HepG2 (cell line): ENCODE measurements around the gene AP2A2. TPM values are rescaled to one million over a fixed set of nuclear protein-coding genes. Genes with fewer than 3 reads are reported as not detected.

Experiments used
- ATAC-seq: fragments of 200-7000 bp; cut with Tn5 transposase; 3 replicates; pipeline ENCODE4 v1.9.1; 2020; ENCODE audit warnings: mild to moderate bottlenecking, moderate library complexity
- BruUV-seq: library from RNA; stranded (reverse); fragments of 400-500 nt; replicated peaks from 2 replicates; lab custom pipeline; 2021; lab: Mats Ljungman, UMichigan
- CTCF ChIA-PET: fragments of 300-600 bp; formaldehyde crosslinking; extraction: SDS; loops from one replicate; lab custom pipeline; 2021; ENCODE audit warnings: low total read pairs, inconsistent platforms, low intra/inter-chr PET ratio; lab: Yijun Ruan, JAX
- POLR2A ChIA-PET: fragments of 350-600 bp; sonication (Branson Sonifier 250); formaldehyde crosslinking; loops from one replicate; lab custom pipeline; 2020; ENCODE audit warnings: antibody characterized with exemption, inconsistent platforms; lab: Yijun Ruan, JAX
- DNase-seq: peaks from one replicate; pipeline ENCODE4 v3.0.0-alpha.2; 2015; ENCODE audit warnings: low spot score
- FAIRE-seq: peaks from 3 replicates; lab custom pipeline; 2011; peaks lifted over from hg19 to GRCh38; lab: Jason Lieb, UNC
- H2AFZ ChIP-seq: one replicate; pipeline ENCODE4 v1.6.1; 2011; ENCODE audit warnings: low read length, inconsistent platforms
- H3K27ac ChIP-seq: fragments of 300-600 bp; 3 replicates; pipeline ENCODE4 v1.8.0; 2011; ENCODE audit warnings: mixed run types, mild to moderate bottlenecking, mixed read lengths, low read length, inconsistent platforms; ENCODE audit not compliant: insufficient read depth; ENCODE audit errors: extremely low read length
- H3K27me3 ChIP-seq, 2 experiments: fragments of 200-600 bp in 1 of 2; 2 replicates in 1 of 2; 3 replicates in 1 of 2; pipeline versions ENCODE4 v1.6.0 to v1.8.0; 2011; ENCODE audit warnings: low read length in 2 of 2, mild to moderate bottlenecking in 2 of 2, moderate library complexity in 2 of 2, inconsistent platforms in 1 of 2; ENCODE audit not compliant: insufficient read depth in 2 of 2, control insufficient read depth in 1 of 2
- H3K36me3 ChIP-seq, 2 experiments: fragments of 200-600 bp in 1 of 2; replicated peaks in 1 of 2; 2 replicates in 1 of 2; 3 replicates in 1 of 2; pipeline versions ENCODE4 v1.5.1 to v1.8.0; 2011; ENCODE audit warnings: low read length in 2 of 2, inconsistent platforms in 1 of 2; ENCODE audit not compliant: insufficient read depth in 2 of 2, control insufficient read depth in 1 of 2
- H3K4me1 ChIP-seq: 2 replicates; pipeline ENCODE4 v1.5.1; 2012; ENCODE audit warnings: low read length, inconsistent platforms; ENCODE audit not compliant: insufficient read depth
- H3K4me2 ChIP-seq: 2 replicates; pipeline ENCODE4 v1.6.0; 2011; ENCODE audit warnings: low read depth, low read length, inconsistent platforms
- H3K4me3 ChIP-seq, 3 experiments: fragments of 200-600 bp in 1 of 3; sonication (generic), shearing (Covaris generic) in 1 of 3; replicated peaks in 1 of 3; 2 replicates each; pipeline ENCODE4 v1.5.1; 2011 to 2016; ENCODE audit warnings: low read length in 3 of 3, inconsistent platforms in 2 of 3, low read depth in 2 of 3, mild to moderate bottlenecking in 2 of 3, control low read depth in 1 of 3, mixed read lengths in 1 of 3; ENCODE audit not compliant: insufficient read depth in 1 of 3
- H3K79me2 ChIP-seq: one replicate; pipeline ENCODE4 v1.6.1; 2011; ENCODE audit warnings: low read length, inconsistent platforms; ENCODE audit not compliant: insufficient read depth
- H3K9ac ChIP-seq: 2 replicates; pipeline ENCODE4 v1.6.0; 2011; ENCODE audit warnings: mild to moderate bottlenecking, low read depth, low read length, inconsistent platforms; ENCODE audit not compliant: insufficient read depth
- H3K9me3 ChIP-seq: 2 replicates; pipeline ENCODE4 v1.5.1; 2012; ENCODE audit warnings: mild to moderate bottlenecking, low read length
- H4K20me1 ChIP-seq: 2 replicates; pipeline ENCODE4 v1.6.0; 2011; ENCODE audit warnings: inconsistent platforms, mild to moderate bottlenecking, low read length, moderate library complexity; ENCODE audit not compliant: insufficient read depth
- BCL6 ChIP-seq: IDR thresholded peaks from 2 replicates; pipeline ENCODE4 v1.6.1; 2016; ENCODE audit warnings: missing genetic modification reagents, missing compliant biosample characterization
- BRF2 ChIP-seq: sonication (generic); formaldehyde crosslinking; IDR thresholded peaks from 2 replicates; pipeline ENCODE4 v1.8.1; 2022; ENCODE audit warnings: mild to moderate bottlenecking, missing genetic modification reagents
- GATA4 ChIP-seq: sonication (generic); IDR thresholded peaks from 2 replicates; pipeline ENCODE4 v1.6.1; 2016; ENCODE audit warnings: antibody characterized with exemption, low read depth, borderline replicate concordance
- KDM6A ChIP-seq: IDR thresholded peaks from 2 replicates; pipeline ENCODE4 v1.6.1; 2016; ENCODE audit warnings: low read depth
- KIAA2018 ChIP-seq: sonication (generic); formaldehyde crosslinking; IDR thresholded peaks from 2 replicates; pipeline ENCODE4 v1.5.0; 2020; ENCODE audit warnings: mild to moderate bottlenecking, missing genetic modification reagents, borderline replicate concordance
- KLF13 ChIP-seq: sonication (generic); formaldehyde crosslinking; IDR thresholded peaks from 2 replicates; pipeline ENCODE4 v1.4.0; 2020; ENCODE audit warnings: mild to moderate bottlenecking, missing genetic modification reagents
- MYPOP ChIP-seq: sonication (generic); formaldehyde crosslinking; IDR thresholded peaks from 2 replicates; pipeline ENCODE4 v1.8.1; 2023; ENCODE audit warnings: mild to moderate bottlenecking, moderate library complexity, missing genetic modification reagents
- NR2F2 ChIP-seq: IDR thresholded peaks from 2 replicates; pipeline ENCODE4 v1.6.1; 2012; ENCODE audit warnings: low read depth, inconsistent platforms, borderline replicate concordance
- RAD21 ChIP-seq: fragments of 450-650 bp; formaldehyde crosslinking; IDR thresholded peaks from 2 replicates; pipeline ENCODE4 v1.5.0; 2020; ENCODE audit warnings: mild to moderate bottlenecking
- REPIN1 ChIP-seq: sonication (generic); formaldehyde crosslinking; IDR thresholded peaks from 2 replicates; pipeline ENCODE4 v1.8.0; 2022; ENCODE audit warnings: missing genetic modification reagents, low read depth, mild to moderate bottlenecking, borderline replicate concordance
- STAG1 ChIP-seq: sonication (generic); formaldehyde crosslinking; IDR thresholded peaks from 2 replicates; pipeline ENCODE4 v1.4.0; 2020; ENCODE audit warnings: missing genetic modification reagents
- U2AF2 ChIP-seq: fragments of 200-400 bp; formaldehyde crosslinking; IDR thresholded peaks from 2 replicates; pipeline ENCODE4 v1.6.1; 2017; ENCODE audit warnings: low read depth, mild to moderate bottlenecking, low read length
- ZNF207 ChIP-seq: fragments of 450-650 bp; IDR thresholded peaks from 2 replicates; pipeline ENCODE4 v1.6.1; 2016; ENCODE audit warnings: antibody characterized with exemption, borderline replicate concordance
- ZNF350 ChIP-seq: sonication (generic); formaldehyde crosslinking; IDR thresholded peaks from 2 replicates; pipeline ENCODE4 v1.4.0; 2020; ENCODE audit warnings: mild to moderate bottlenecking, low read depth, missing genetic modification reagents, borderline replicate concordance
- ZNF605 ChIP-seq: sonication (generic); formaldehyde crosslinking; IDR thresholded peaks from 2 replicates; pipeline ENCODE4 v1.8.0; 2022; ENCODE audit warnings: mild to moderate bottlenecking, missing genetic modification reagents
- WGBS: methylation state at CpG from one replicate; pipeline ENCODE4 v1.1.6; 2017; ENCODE audit warnings: low lambda C conversion rate; 5-methylcytosine and 5-hydroxymethylcytosine counted together
- in situ Hi-C: cut with HindIII; loops from 2 replicates; pipeline ENCODE4 v1.10.0; 2017; ENCODE audit warnings: low pct_unique_long_range_greater_than_20kb; ENCODE audit not compliant: extremely low pct_ligation_motif_present
- intact Hi-C: fragments of 100-400 bp; cut with micrococcal nuclease; formaldehyde crosslinking; loops from one replicate; pipeline ENCODE4 v1.10.0; 2022; ENCODE audit not compliant: unreplicated experiment
- polyA plus RNA-seq, 8 experiments: library from polyadenylated mRNA; depleted of rRNA in 3 of 8; stranded (reverse) in 7 of 8; unstranded in 1 of 8; fragments of >200 nt; fragmentation: Illumina TruSeq in 4 of 8; extraction: Trizol in 4 of 8; gene quantifications; 2 replicates each; pipeline versions ENCODE4 v1.2.1 to v1.2.3, GENCODE V29; 2011 to 2016; ENCODE audit warnings: low read depth in 4 of 8, missing spikeins in 1 of 8, mixed read lengths in 1 of 8; ENCODE audit not compliant: insufficient read depth in 1 of 8
- total RNA-seq, 5 experiments: library from RNA; depleted of rRNA; stranded (reverse); fragments of >200 nt; fragmentation: Illumina TruSeq; extraction: Trizol; gene quantifications; 2 replicates each; pipeline ENCODE4 v1.2.3, GENCODE V29; 2016; ENCODE audit warnings: low read depth in 1 of 5

Gene AP2A2
- total and polyA plus RNA-seq, 2 of the 13 experiments (the other 11 are each of a cell fraction or from before 2014, with no cell fraction given), result 25.7 to 75.7 TPM

- Histone ChIP-seq H3K27ac (no peak overlapping the region), H3K27me3 (peaks cover 8 to 56% of the 10 kb centered on the region in 2 experiments; a peak in 4 of 5 replicates), H3K4me3 (no peak overlapping the region), H4K20me1 (no peaks in the 10 kb centered on the region), H3K9ac (no peak overlapping the region), H3K36me3 (no peaks in the 10 kb centered on the region), H2AFZ (no peak overlapping the region), H3K9me3 (0 out of 2 replicates have a peak, but pooled peaks cover 4% of the 10 kb centered on the region), H3K79me2 (no peaks in the 10 kb centered on the region), H3K4me1 (peaks cover 5% of the 10 kb centered on the region; the same call in 1 of the 2 replicates), H3K4me2 (no peak overlapping the region)
- FAIRE-seq (no peak), DNase-seq (no peak), ATAC-seq (peak; percentile 85)
- POLR2A ChIA-PET, result no interaction called here
- intact Hi-C loops, result no loop called here
- BruUV-seq, result no TSS peak
- in situ Hi-C loops, result loop anchor here (10.0 kb wide), 1 partner anchor 175 kb away; no protein-coding TSS in a partner anchor
- 8% methylated on average over 8 of the region's 15 CpGs for WGBS
- CTCF ChIA-PET, result no interaction called here
- TF ChIP-seq ZNF350 (CRISPR knock-in tag), result no peak
- no peak for TF ChIP-seq BRF2
- no peak for TF ChIP-seq NR2F2
- no peak for TF ChIP-seq REPIN1 (CRISPR knock-in tag)
- TF ChIP-seq KDM6A (CRISPR knock-in tag), result no peak
- TF ChIP-seq RAD21 (CRISPR knock-in tag), result peak; percentile 33; the same call in 1 of the 2 replicates
- no peak for TF ChIP-seq BCL6 (CRISPR knock-in tag)
- TF ChIP-seq KIAA2018 (CRISPR knock-in tag), result no peak
- no peak for TF ChIP-seq ZNF207
- no peak for TF ChIP-seq KLF13 (CRISPR knock-in tag)
- no peak for TF ChIP-seq MYPOP (CRISPR knock-in tag)
- no peak for TF ChIP-seq U2AF2
- peak; percentile 53 for TF ChIP-seq STAG1
- no peak for TF ChIP-seq GATA4
- no peak for TF ChIP-seq ZNF605 (CRISPR knock-in tag)
Observed at GRCh38 chr11:1059759-1060158, 134.1 kb downstream of the AP2A2 start.
